VCaP (cell line): Measurements from ENCODE around the gene CEPT1.

Source experiments
- H3K27ac ChIP-seq: fragments of 450-650 bp; 2 replicates; pipeline ENCODE4 v1.5.1; 2017
- CTCF ChIP-seq: fragments of 450-650 bp; conservative IDR thresholded peaks from 2 replicates; pipeline ENCODE4 v1.5.1; 2017; ENCODE audit warnings: mild to moderate bottlenecking, moderate library complexity

Gene CEPT1

DNA sequence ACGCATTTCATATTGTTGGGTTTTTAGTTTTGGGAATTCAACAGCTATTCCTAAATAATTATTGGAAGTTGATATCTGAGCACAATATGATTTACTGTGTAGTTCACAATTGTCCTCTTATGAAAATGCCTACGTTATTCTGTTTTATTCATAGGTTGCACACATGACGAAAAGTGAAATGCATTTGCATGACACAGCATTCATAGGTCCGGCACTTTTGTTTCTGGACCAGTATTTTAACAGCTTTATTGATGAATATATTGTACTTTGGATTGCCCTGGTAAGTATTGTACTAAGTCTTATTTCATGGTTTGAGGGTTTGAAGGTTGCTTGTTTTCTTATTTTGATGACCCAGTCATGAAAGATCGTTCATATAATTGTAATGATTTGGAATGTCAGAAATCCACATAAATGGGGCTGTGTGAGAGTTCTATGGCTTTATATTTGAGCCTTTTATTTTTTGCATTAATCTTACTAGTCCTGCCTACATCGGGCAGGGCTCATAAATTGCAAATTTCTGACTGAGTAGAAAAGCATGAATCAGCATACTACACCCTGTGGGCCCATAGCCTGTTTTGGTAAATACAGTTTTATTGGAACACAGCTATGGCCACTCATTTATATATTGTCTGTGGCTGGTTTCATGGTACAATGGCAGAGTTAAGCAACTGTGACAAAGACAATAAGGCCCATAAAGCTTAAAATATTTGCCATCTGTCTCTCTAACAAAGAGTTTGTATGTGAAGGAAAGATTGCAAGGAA lies 43.5 kb downstream of the CEPT1 start:
- no peak overlapping the region for H3K27ac ChIP-seq
- no peak for TF ChIP-seq CTCF

DNA sequence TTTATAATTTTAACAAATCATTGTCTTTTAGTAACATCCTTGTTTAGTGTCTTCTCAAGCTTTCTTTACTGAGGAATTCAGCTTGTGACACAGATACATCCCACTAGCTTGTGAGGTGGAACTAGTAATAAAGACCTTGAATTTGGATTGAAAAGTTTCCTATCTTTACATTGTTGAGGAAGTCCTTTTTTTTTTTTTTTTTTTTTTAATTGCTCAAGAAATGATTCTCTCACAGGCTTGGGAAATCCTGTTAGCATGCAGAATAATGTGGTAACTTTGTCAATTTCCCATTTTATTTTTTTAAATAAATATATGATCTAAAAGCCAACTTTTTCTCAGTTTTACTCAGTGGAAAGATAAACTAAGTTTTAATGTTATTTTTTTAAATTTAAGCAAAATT lies 44.6 kb downstream of the CEPT1 start:
- no peak for TF ChIP-seq CTCF
- H3K27ac ChIP-seq: no peak overlapping the region

DNA sequence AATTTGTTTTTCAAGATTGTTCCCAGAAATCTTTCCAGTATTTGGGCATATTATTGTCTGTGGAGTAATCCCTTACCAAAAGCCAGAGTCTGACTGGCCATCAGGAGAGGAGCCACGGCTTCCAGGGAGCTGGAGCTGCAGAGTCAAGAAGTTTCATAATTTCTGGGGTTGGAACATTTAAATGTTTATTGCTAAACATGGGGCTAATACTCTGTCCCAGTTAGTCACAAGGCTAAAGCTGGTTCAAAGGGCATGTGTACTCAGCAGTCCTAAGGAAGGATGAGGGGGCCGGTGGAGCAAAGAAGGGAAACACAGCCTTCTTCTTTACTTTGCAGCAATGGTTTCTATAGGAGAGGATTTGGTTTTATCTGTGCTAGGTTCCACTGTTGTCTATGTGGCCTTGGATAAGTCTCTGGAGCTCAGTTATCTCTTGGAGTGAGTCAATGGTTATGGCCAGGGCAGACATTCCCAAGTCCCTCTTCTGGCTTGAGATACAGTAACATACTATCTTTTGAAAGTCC lies 51.0 kb downstream of the CEPT1 start:
- no peak overlapping the region for H3K27ac ChIP-seq
- no peak for TF ChIP-seq CTCF

DNA sequence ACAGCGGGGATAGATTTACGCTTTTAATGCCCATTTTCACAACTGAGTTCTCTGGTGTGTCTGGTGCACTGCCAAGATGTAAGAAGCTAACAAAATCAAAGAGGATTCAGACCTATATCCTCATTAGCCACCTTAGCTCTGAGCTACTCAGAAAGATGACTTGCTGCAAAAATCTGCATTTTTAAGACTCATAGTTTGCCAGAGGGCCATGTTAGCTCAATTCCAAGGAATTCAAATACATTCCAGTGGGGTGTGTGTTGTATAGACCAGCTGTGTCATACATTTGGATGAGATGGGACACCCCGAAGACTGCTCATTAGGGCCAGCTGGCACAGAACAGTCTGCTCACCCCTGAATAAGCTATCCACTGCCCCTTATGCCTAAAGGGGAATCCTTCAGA lies 51.5 kb downstream of the CEPT1 start:
- H3K27ac ChIP-seq: no peak overlapping the region

DNA sequence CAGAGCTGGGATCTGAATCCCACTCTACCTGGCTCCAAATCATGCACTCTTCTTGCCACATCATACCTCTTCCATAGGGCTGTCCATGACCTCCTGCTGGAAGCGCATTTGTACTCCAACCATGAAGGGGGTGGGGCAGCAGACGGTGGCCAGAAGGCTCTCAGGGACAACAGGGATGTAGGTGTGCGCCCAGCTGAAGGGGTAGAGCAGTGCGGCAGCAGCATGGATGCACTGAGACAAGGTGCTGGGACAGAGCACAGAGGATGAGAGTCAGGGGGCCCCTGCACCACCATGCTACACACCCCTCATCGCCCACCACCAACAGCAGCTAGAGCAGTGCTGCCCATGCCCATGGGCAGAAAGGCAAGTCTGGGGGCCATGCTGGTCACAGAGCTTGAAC lies 52.1 kb downstream of the CEPT1 start:
- TF ChIP-seq CTCF: no peak
- H3K27ac ChIP-seq: no peak overlapping the region

More for the DNA sequence above, 51.5 kb downstream of the CEPT1 start:
- TF ChIP-seq CTCF: no peak

GRCh38 chr1:111192658-111193519 lies 52.9 kb downstream of the CEPT1 start:
- 0 out of 2 replicates have a peak overlapping the region, but pooled peaks have one; percentile 2 for H3K27ac ChIP-seq

More at GRCh38 chr1:111192658-111193519, 52.9 kb downstream of the CEPT1 start:
- no peak for TF ChIP-seq CTCF
